ENCODE results near the gene FAM204A. TPM values are rescaled to one million over a fixed set of nuclear protein-coding genes. Genes with fewer than 3 reads are reported as not detected.

The FAM204A gene
- total RNA-seq, 1 donor from 2014 or later: 60.2 TPM

- Histone ChIP-seq H3K27me3 (ENCODE audit: insufficient read depth, low read length) (no peaks in the 10 kb centered on the region), H3K9me3 (ENCODE audit: insufficient read depth, low read depth, low read length) (no peaks in the 10 kb centered on the region), H4K20me1 (ENCODE audit: insufficient read depth, low read length) (no peaks in the 10 kb centered on the region), H2AFZ (ENCODE audit: low read depth, low read length) (no peak overlapping the region), H3K36me3 (ENCODE audit: insufficient read depth, low read length) (no peaks in the 10 kb centered on the region), H3K4me2 (ENCODE audit: low read length) (no peak overlapping the region), H3K4me1 (ENCODE audit: insufficient read depth, low read length) (no peaks in the 10 kb centered on the region), H3K27ac (ENCODE audit: low read depth, low read length) (no peak overlapping the region), H3K79me2 (ENCODE audit: insufficient read depth, low read length) (no peaks in the 10 kb centered on the region), H3K9ac (ENCODE audit: low read length) (no peak overlapping the region), H3K4me3 (ENCODE audit: insufficient read depth, low read depth, low read length) (no peak overlapping the region)
- H3K27ac Mint-ChIP-seq (ENCODE audit: unreplicated experiment): no peak overlapping the region
- H3K4me3 Mint-ChIP-seq (ENCODE audit: unreplicated experiment): no peak overlapping the region
- H3K36me3 Mint-ChIP-seq (ENCODE audit: low read depth, unreplicated experiment): peaks cover 1% of the 10 kb centered on the region
- no peak for FAIRE-seq
- peaks cover 3% of the 10 kb centered on the region for H3K9me3 Mint-ChIP-seq (ENCODE audit: unreplicated experiment)
- H3K27me3 Mint-ChIP-seq (ENCODE audit: low read depth, unreplicated experiment): no peaks in the 10 kb centered on the region
- H3K4me1 Mint-ChIP-seq (ENCODE audit: low read depth, unreplicated experiment): no peaks in the 10 kb centered on the region
- TF ChIP-seq, protein P1, sequence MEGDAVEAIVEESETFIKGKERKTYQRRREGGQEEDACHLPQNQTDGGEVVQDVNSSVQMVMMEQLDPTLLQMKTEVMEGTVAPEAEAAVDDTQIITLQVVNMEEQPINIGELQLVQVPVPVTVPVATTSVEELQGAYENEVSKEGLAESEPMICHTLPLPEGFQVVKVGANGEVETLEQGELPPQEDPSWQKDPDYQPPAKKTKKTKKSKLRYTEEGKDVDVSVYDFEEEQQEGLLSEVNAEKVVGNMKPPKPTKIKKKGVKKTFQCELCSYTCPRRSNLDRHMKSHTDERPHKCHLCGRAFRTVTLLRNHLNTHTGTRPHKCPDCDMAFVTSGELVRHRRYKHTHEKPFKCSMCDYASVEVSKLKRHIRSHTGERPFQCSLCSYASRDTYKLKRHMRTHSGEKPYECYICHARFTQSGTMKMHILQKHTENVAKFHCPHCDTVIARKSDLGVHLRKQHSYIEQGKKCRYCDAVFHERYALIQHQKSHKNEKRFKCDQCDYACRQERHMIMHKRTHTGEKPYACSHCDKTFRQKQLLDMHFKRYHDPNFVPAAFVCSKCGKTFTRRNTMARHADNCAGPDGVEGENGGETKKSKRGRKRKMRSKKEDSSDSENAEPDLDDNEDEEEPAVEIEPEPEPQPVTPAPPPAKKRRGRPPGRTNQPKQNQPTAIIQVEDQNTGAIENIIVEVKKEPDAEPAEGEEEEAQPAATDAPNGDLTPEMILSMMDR (IDR thresholded peaks at IDR 0.05; ENCODE audit: insufficient read depth, low read depth, low read length): no peak
- no peak for TF ChIP-seq EZH2 (IDR thresholded peaks at IDR 0.05; ENCODE audit: insufficient read depth, low read length)
- DNase-seq (ENCODE audit: low read depth): no peak
These were observed 55.9 kb downstream of the FAM204A start for GRCh38 chr10:118286051-118286838.

- Histone ChIP-seq H3K4me3 (ENCODE audit: insufficient read depth, low read depth, low read length) (no peak overlapping the region), H3K36me3 (ENCODE audit: insufficient read depth, low read length) (no peaks in the 10 kb centered on the region), H2AFZ (ENCODE audit: low read depth, low read length) (no peak overlapping the region), H3K27ac (ENCODE audit: low read depth, low read length) (no peak overlapping the region), H3K9ac (ENCODE audit: low read length) (no peak overlapping the region), H3K79me2 (ENCODE audit: insufficient read depth, low read length) (no peaks in the 10 kb centered on the region), H3K4me1 (ENCODE audit: insufficient read depth, low read length) (no peaks in the 10 kb centered on the region), H3K4me2 (ENCODE audit: low read length) (no peak overlapping the region), H3K9me3 (ENCODE audit: insufficient read depth, low read depth, low read length) (peaks cover 3% of the 10 kb centered on the region), H3K27me3 (ENCODE audit: insufficient read depth, low read length) (no peaks in the 10 kb centered on the region), H4K20me1 (ENCODE audit: insufficient read depth, low read length) (no peaks in the 10 kb centered on the region)
- no peak for FAIRE-seq
- H3K4me3 Mint-ChIP-seq (ENCODE audit: unreplicated experiment): no peak overlapping the region
- H3K36me3 Mint-ChIP-seq (ENCODE audit: low read depth, unreplicated experiment): peaks cover 3% of the 10 kb centered on the region
- peaks cover 3% of the 10 kb centered on the region for H3K27me3 Mint-ChIP-seq (ENCODE audit: low read depth, unreplicated experiment)
- no peak for DNase-seq (ENCODE audit: low read depth)
- H3K4me1 Mint-ChIP-seq (ENCODE audit: low read depth, unreplicated experiment): peaks cover 6% of the 10 kb centered on the region
- peaks cover 10% of the 10 kb centered on the region for H3K9me3 Mint-ChIP-seq (ENCODE audit: unreplicated experiment)
- no peak overlapping the region for H3K27ac Mint-ChIP-seq (ENCODE audit: unreplicated experiment)
- TF ChIP-seq, protein P1 (IDR thresholded peaks at IDR 0.05; ENCODE audit: insufficient read depth, low read depth, low read length): no peak
- no peak for TF ChIP-seq EZH2 (IDR thresholded peaks at IDR 0.05; ENCODE audit: insufficient read depth, low read length)
These were observed 59.5 kb downstream of the FAM204A start for GRCh38 chr10:118282670-118283069.

GRCh38 chr10:118278649-118279048 is 63.5 kb downstream of the FAM204A start:
- no peak for TF ChIP-seq EZH2 (IDR thresholded peaks at IDR 0.05; ENCODE audit: insufficient read depth, low read length)
- no peak overlapping the region for H3K27ac ChIP-seq (ENCODE audit: low read depth, low read length)
- H3K79me2 ChIP-seq (ENCODE audit: insufficient read depth, low read length): no peaks in the 10 kb centered on the region
- Mint-ChIP-seq H3K36me3 (ENCODE audit: low read depth, unreplicated experiment) (peaks cover 3% of the 10 kb centered on the region), H3K27ac (ENCODE audit: unreplicated experiment) (no peak overlapping the region), H3K4me3 (ENCODE audit: unreplicated experiment) (no peak overlapping the region), H3K9me3 (ENCODE audit: unreplicated experiment) (peaks cover 10% of the 10 kb centered on the region), H3K4me1 (ENCODE audit: low read depth, unreplicated experiment) (peaks cover 6% of the 10 kb centered on the region), H3K27me3 (ENCODE audit: low read depth, unreplicated experiment) (peaks cover 4% of the 10 kb centered on the region)
- H3K4me3 ChIP-seq (ENCODE audit: insufficient read depth, low read depth, low read length): no peak overlapping the region
- no peaks in the 10 kb centered on the region for H3K36me3 ChIP-seq (ENCODE audit: insufficient read depth, low read length)
- H3K4me1 ChIP-seq (ENCODE audit: insufficient read depth, low read length): no peaks in the 10 kb centered on the region
- no peak overlapping the region for H3K4me2 ChIP-seq (ENCODE audit: low read length)
- no peaks in the 10 kb centered on the region for H3K27me3 ChIP-seq (ENCODE audit: insufficient read depth, low read length)
- H3K9me3 ChIP-seq (ENCODE audit: insufficient read depth, low read depth, low read length): peaks cover 4% of the 10 kb centered on the region
- DNase-seq (ENCODE audit: low read depth) (no peak), FAIRE-seq (no peak)
- H2AFZ ChIP-seq (ENCODE audit: low read depth, low read length): no peak overlapping the region
- H4K20me1 ChIP-seq (ENCODE audit: insufficient read depth, low read length): no peaks in the 10 kb centered on the region
- no peak overlapping the region for H3K9ac ChIP-seq (ENCODE audit: low read length)

Measured in astrocyte (in vitro differentiated cells and primary cell).